ENCODE data around the gene GALK2. TPM values are rescaled to one million over a fixed set of nuclear protein-coding genes. Genes with fewer than 3 reads are reported as not detected.
A peak's percentile ranks its signal among the peaks of the same experiment; 100 is the strongest.

The GALK2 gene
- 36.5 TPM for total RNA-seq
- long read RNA-seq, full-length matches to known transcripts, result 4 of 19 reads
- long read RNA-seq, partial matches to known transcripts, result 1 of 19 reads
- long read RNA-seq, other reads (novel, unspliced or antisense), result 14 of 19 reads

GRCh38 chr15:49169880-49170597 is at the start of gene GALK2:
Gene GALK2 (plus strand): TSS chr15:49170247. CDS start chr15:49170323, 76 bp downstream.
- DNase-seq (ENCODE audit: missing footprints) (peak; percentile 83), ATAC-seq (peak; percentile 98)
- intact Hi-C loops (cut with DNase I), result no loop called here

- DNase-seq (ENCODE audit: missing footprints), result no peak
- ATAC-seq, result no peak
- intact Hi-C loops (cut with DNase I), result loop anchor here (5.0 kb wide), 1 partner anchor 74 kb away; the partner anchor contains the start of gene SECISBP2L
Observed at GRCh38 chr15:49120832-49121231, 49.2 kb upstream of the GALK2 start.

GRCh38 chr15:49121901-49122300 is 48.1 kb upstream of the GALK2 start:
- ATAC-seq (no peak), DNase-seq (ENCODE audit: missing footprints) (no peak)
- intact Hi-C loops (cut with DNase I), result loop anchor here (5.0 kb wide), 1 partner anchor 75 kb away; the partner anchor contains the start of gene SECISBP2L

GRCh38 chr15:49122541-49123062 is 47.4 kb upstream of the GALK2 start:
- no peak for DNase-seq (ENCODE audit: missing footprints)
- ATAC-seq, result no peak
- intact Hi-C loops (cut with DNase I), result loop anchor here (5.0 kb wide), 1 partner anchor 75 kb away; the partner anchor contains the start of gene SECISBP2L

- ATAC-seq (no peak), DNase-seq (ENCODE audit: missing footprints) (no peak)
- intact Hi-C loops (cut with DNase I), result loop anchor here (5.0 kb wide), 1 partner anchor 77 kb away; the partner anchor contains the start of gene SECISBP2L
Observed at GRCh38 chr15:49124371-49124770, 45.7 kb upstream of the GALK2 start.

- ATAC-seq, result no peak
Observed at GRCh38 chr15:49131403-49131802, 38.6 kb upstream of the GALK2 start.

GRCh38 chr15:49134683-49135341 is 35.2 kb upstream of the GALK2 start:
- intact Hi-C loops (cut with DNase I), result no loop called here
- no peak for DNase-seq (ENCODE audit: missing footprints)
- ATAC-seq, result no peak

More at GRCh38 chr15:49131403-49131802, 38.6 kb upstream of the GALK2 start:
- DNase-seq (ENCODE audit: missing footprints), result no peak
- intact Hi-C loops (cut with DNase I), result no loop called here

GRCh38 chr15:49135342-49135857 is 34.6 kb upstream of the GALK2 start:
- no peak for ATAC-seq
- no peak for DNase-seq (ENCODE audit: missing footprints)
- intact Hi-C loops (cut with DNase I), result no loop called here

- DNase-seq (ENCODE audit: missing footprints) (no peak), ATAC-seq (no peak)
- intact Hi-C loops (cut with DNase I), result no loop called here
Observed at GRCh38 chr15:49135911-49136310, 34.1 kb upstream of the GALK2 start.

- DNase-seq (ENCODE audit: missing footprints), result no peak
- intact Hi-C loops (cut with DNase I), result no loop called here
- ATAC-seq, result no peak
Observed at GRCh38 chr15:49137861-49138260, 32.2 kb upstream of the GALK2 start.

- no peak for DNase-seq (ENCODE audit: missing footprints)
- ATAC-seq, result no peak
- intact Hi-C loops (cut with DNase I), result loop anchor here (5.0 kb wide), 3 partner anchors 99 to 284 kb away; partner anchors contain the start of genes EID1 and SECISBP2L
Observed at GRCh38 chr15:49145651-49146609, 24.1 kb upstream of the GALK2 start.

- DNase-seq (ENCODE audit: missing footprints) (no peak), ATAC-seq (no peak)
- intact Hi-C loops (cut with DNase I), result loop anchor here (5.0 kb wide), 3 partner anchors 101 to 286 kb away; partner anchors contain the start of genes EID1 and SECISBP2L
Observed at GRCh38 chr15:49148298-49148697, 21.7 kb upstream of the GALK2 start.

GRCh38 chr15:49148727-49149126 is 21.3 kb upstream of the GALK2 start:
- intact Hi-C loops (cut with DNase I), result loop anchor here (5.0 kb wide), 3 partner anchors 101 to 286 kb away; partner anchors contain the start of genes EID1 and SECISBP2L
- DNase-seq (ENCODE audit: missing footprints) (no peak), ATAC-seq (no peak)

GRCh38 chr15:49151831-49152230 is 18.2 kb upstream of the GALK2 start:
- DNase-seq (ENCODE audit: missing footprints) (no peak), ATAC-seq (no peak)
- intact Hi-C loops (cut with DNase I), result loop anchor here (10.0 kb wide), 2 partner anchors 273 to 473 kb away; partner anchors contain the start of genes DTWD1, FAM227B and FGF7

GRCh38 chr15:49152552-49153312 is 17.3 kb upstream of the GALK2 start:
- ATAC-seq, result no peak
- intact Hi-C loops (cut with DNase I), result loop anchor here (10.0 kb wide), 2 partner anchors 272 to 472 kb away; partner anchors contain the start of genes DTWD1, FAM227B and FGF7
- no peak for DNase-seq (ENCODE audit: missing footprints)

GRCh38 chr15:49154359-49154758 is 15.7 kb upstream of the GALK2 start:
- intact Hi-C loops (cut with DNase I), result loop anchor here (10.0 kb wide), 2 partner anchors 270 to 470 kb away; partner anchors contain the start of genes DTWD1, FAM227B and FGF7
- no peak for DNase-seq (ENCODE audit: missing footprints)
- no peak for ATAC-seq

GRCh38 chr15:49154799-49155109 is 15.3 kb upstream of the GALK2 start:
- DNase-seq (ENCODE audit: missing footprints) (no peak), ATAC-seq (no peak)
- intact Hi-C loops (cut with DNase I), result loop anchor here (10.0 kb wide), 2 partner anchors 270 to 470 kb away; partner anchors contain the start of genes DTWD1, FAM227B and FGF7
